HG02678 (cell line): ENCODE results near the gene SORCS3.

Source experiments
- ATAC-seq: cut with Tn5 transposase; IDR thresholded peaks from one replicate; pipeline ENCODE4 v1.9.1; 2021; ENCODE audit warnings: mild to moderate bottlenecking, moderate library complexity; ENCODE audit not compliant: unreplicated experiment

SORCS3 gene

GRCh38 chr10:104989880-104990279 is 348.8 kb downstream of the SORCS3 start:
- no peak for ATAC-seq

- no peak for ATAC-seq
These were observed 352.0 kb downstream of the SORCS3 start for GRCh38 chr10:104993085-104993484.

GRCh38 chr10:105001269-105001668 is 360.2 kb downstream of the SORCS3 start:
- ATAC-seq = no peak

GRCh38 chr10:105010411-105011121 is 369.5 kb downstream of the SORCS3 start:
- no peak for ATAC-seq

- ATAC-seq = no peak
These were observed 376.0 kb downstream of the SORCS3 start for GRCh38 chr10:105017116-105017515.

GRCh38 chr10:105017691-105018090 is 376.6 kb downstream of the SORCS3 start:
- no peak for ATAC-seq

GRCh38 chr10:105023211-105024111 is 382.4 kb downstream of the SORCS3 start:
- no peak for ATAC-seq

- ATAC-seq = no peak
These were observed 383.1 kb downstream of the SORCS3 start for GRCh38 chr10:105024184-105024583.

- ATAC-seq = no peak
These were observed 384.0 kb downstream of the SORCS3 start for GRCh38 chr10:105025092-105025491.

GRCh38 chr10:105026566-105026965 is 385.5 kb downstream of the SORCS3 start:
- no peak for ATAC-seq

GRCh38 chr10:105029286-105029685 is 388.2 kb downstream of the SORCS3 start:
- no peak for ATAC-seq

GRCh38 chr10:105037022-105037421 is 395.9 kb downstream of the SORCS3 start:
- ATAC-seq = no peak

- no peak for ATAC-seq
These were observed 400.9 kb downstream of the SORCS3 start for GRCh38 chr10:105041956-105042355.

GRCh38 chr10:105042906-105043552 is 401.9 kb downstream of the SORCS3 start:
- no peak for ATAC-seq

GRCh38 chr10:105044902-105045301 is 403.8 kb downstream of the SORCS3 start:
- ATAC-seq = no peak

GRCh38 chr10:105056413-105056812 is 415.3 kb downstream of the SORCS3 start:
- no peak for ATAC-seq

- ATAC-seq = no peak
These were observed 421.9 kb downstream of the SORCS3 start for GRCh38 chr10:105062951-105063350.

- ATAC-seq = no peak
These were observed 422.7 kb downstream of the SORCS3 start for GRCh38 chr10:105063796-105064195.

GRCh38 chr10:105068497-105068896 is 427.4 kb downstream of the SORCS3 start:
- ATAC-seq = no peak

- ATAC-seq = no peak
These were observed 429.2 kb downstream of the SORCS3 start for GRCh38 chr10:105070249-105070648.

- ATAC-seq = no peak
These were observed 429.9 kb downstream of the SORCS3 start for GRCh38 chr10:105070952-105071351.

- no peak for ATAC-seq
These were observed 430.9 kb downstream of the SORCS3 start for GRCh38 chr10:105071980-105072379.
